ENCODE measurements around the gene PHF21B. TPM values are rescaled to one million over a fixed set of nuclear protein-coding genes. Genes with fewer than 3 reads are reported as not detected.

The PHF21B gene
- total RNA-seq, 4 donors from 2014 or later: not detected

DNA sequence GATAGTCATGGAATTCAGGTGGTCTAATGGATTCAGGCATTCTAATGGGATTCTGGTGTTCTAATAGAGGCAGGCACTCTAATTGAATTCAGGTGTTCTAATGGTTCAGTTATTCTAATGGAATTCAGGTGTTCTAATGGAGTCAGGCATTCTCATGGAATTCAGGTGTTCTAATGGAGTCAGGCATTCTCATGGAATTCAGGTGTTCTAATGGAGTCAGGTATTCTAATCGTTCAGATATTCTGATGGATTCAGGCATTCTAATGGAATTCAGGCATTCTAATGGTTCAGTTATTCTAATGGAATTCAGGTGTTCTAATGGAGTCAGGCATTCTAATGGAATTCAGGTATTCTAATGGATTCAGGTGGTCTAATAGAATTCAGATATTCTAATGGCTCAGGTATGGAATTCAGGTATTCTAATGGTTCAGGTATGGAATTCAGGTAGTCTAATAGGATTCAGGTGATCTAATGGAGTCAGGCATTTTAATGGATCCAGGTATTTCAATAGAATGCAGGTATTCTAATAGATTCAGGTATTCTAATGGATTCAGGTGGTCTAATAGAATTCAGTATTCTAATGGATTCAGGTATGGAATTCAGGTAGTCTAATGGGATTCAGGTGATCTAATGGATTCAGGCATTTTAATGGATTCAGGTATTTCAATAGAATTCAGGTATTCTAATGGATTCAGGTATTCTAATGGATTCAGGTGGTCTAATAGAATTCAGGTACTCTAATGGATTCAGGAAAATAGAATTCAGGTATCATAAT is 22.0 kb upstream of the PHF21B start:
- Histone ChIP-seq H3K27me3 (peaks cover 65% of the 10 kb centered on the region), H3K4me1 (no peaks in the 10 kb centered on the region), H3K4me3 (no peak overlapping the region), H3K27ac (no peak overlapping the region), H3K9me3 (no peaks in the 10 kb centered on the region), H3K36me3 (no peaks in the 10 kb centered on the region)
- WGBS: 73% methylated on average over 1 of the region's 1 CpG
- TF ChIP-seq EP300 (IDR thresholded peaks at IDR 0.05): no peak
- TF ChIP-seq, protein P1, sequence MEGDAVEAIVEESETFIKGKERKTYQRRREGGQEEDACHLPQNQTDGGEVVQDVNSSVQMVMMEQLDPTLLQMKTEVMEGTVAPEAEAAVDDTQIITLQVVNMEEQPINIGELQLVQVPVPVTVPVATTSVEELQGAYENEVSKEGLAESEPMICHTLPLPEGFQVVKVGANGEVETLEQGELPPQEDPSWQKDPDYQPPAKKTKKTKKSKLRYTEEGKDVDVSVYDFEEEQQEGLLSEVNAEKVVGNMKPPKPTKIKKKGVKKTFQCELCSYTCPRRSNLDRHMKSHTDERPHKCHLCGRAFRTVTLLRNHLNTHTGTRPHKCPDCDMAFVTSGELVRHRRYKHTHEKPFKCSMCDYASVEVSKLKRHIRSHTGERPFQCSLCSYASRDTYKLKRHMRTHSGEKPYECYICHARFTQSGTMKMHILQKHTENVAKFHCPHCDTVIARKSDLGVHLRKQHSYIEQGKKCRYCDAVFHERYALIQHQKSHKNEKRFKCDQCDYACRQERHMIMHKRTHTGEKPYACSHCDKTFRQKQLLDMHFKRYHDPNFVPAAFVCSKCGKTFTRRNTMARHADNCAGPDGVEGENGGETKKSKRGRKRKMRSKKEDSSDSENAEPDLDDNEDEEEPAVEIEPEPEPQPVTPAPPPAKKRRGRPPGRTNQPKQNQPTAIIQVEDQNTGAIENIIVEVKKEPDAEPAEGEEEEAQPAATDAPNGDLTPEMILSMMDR (IDR thresholded peaks at IDR 0.05): no peak
- no peak for TF ChIP-seq POLR2AphosphoS5 (IDR thresholded peaks at IDR 0.05)
- no peak for TF ChIP-seq POLR2A (IDR thresholded peaks at IDR 0.05)
- no peak for DNase-seq (ENCODE audit: low spot score in 2 of 2)

DNA sequence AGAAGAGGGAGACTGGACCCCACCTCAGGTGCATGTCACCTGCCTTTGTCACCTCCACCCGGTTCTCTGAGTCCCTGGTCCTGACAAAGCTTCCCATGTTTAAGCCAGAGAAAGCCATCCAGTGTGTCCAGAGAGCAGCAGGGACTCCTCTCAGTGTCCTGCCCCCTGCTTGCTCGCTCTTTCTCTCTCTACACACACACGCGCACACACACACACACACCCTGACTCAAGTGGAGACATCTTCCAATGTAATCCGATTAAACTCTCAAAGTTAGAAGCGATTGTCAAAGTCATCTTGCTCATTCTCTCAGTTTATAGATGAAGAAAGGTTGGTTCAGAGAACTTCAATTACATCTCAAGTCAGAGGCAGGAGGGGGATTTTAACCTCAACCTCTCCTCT is 19.7 kb upstream of the PHF21B start:
- WGBS: 88% methylated on average over 6 of the region's 6 CpGs
- no peak for DNase-seq (ENCODE audit: low spot score in 2 of 2)

DNA sequence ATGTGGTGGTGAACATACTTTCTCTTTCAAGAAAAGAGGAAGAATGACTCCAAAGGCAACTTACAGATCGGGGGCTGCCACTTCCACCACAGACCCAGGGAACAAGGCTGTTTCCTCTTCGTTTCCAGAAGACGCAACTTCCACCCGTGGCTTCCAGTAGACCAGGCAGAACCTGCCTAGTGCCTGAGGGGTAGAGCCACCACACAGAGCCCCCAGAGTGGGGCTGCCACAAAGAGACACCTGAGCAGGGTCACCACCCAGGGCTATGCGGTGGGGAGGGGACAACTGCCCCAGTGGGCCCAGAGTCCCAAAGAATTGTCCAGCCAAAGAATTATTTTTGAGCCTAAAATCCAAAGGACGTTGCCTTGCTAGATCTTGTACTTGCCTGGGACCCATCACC is 16.7 kb upstream of the PHF21B start:
- no peak overlapping the region for H3K4me3 ChIP-seq
- peaks cover 63% of the 10 kb centered on the region for H3K27me3 ChIP-seq
- H3K27ac ChIP-seq: no peak overlapping the region
- TF ChIP-seq POLR2AphosphoS5 (IDR thresholded peaks at IDR 0.05) (no peak), EP300 (IDR thresholded peaks at IDR 0.05) (no peak), POLR2A (IDR thresholded peaks at IDR 0.05) (no peak)
- TF ChIP-seq, protein P1 (IDR thresholded peaks at IDR 0.05): no peak
- H3K36me3 ChIP-seq: no peaks in the 10 kb centered on the region
- no peaks in the 10 kb centered on the region for H3K9me3 ChIP-seq
- WGBS: 75% methylated on average over 6 of the region's 6 CpGs
- no peaks in the 10 kb centered on the region for H3K4me1 ChIP-seq
- DNase-seq (ENCODE audit: low spot score in 2 of 2): no peak

More for the DNA sequence above, 19.7 kb upstream of the PHF21B start:
- Histone ChIP-seq H3K27me3 (peaks cover 49% of the 10 kb centered on the region), H3K36me3 (no peaks in the 10 kb centered on the region), H3K4me1 (no peaks in the 10 kb centered on the region), H3K9me3 (no peaks in the 10 kb centered on the region), H3K4me3 (no peak overlapping the region), H3K27ac (no peak overlapping the region)
- TF ChIP-seq, protein P1 (IDR thresholded peaks at IDR 0.05): no peak
- TF ChIP-seq POLR2A (IDR thresholded peaks at IDR 0.05): no peak
- TF ChIP-seq POLR2AphosphoS5 (IDR thresholded peaks at IDR 0.05): no peak
- TF ChIP-seq EP300 (IDR thresholded peaks at IDR 0.05): no peak

DNA sequence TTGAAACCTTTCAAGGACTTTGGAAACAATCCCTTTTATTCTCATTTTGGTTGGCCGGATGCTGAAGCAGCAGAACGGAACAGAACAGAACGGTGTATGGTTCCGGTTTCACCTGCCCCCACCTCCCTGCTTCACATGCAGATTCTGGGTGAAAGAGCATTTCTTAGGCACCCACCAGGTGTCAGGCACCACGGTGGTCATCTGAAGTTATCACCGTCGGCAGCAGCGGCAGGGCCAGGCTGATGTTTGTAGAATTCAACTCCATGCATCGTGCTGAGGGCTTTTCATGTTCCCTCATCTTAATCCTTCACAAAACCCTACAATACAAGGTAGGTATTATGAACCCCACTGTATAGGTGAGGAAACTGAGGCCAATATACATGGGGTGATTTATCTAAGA is 13.6 kb upstream of the PHF21B start:
- H3K27ac ChIP-seq: no peak overlapping the region
- no peaks in the 10 kb centered on the region for H3K9me3 ChIP-seq
- 32% methylated on average over 9 of the region's 9 CpGs for WGBS
- peaks cover 58% of the 10 kb centered on the region for H3K27me3 ChIP-seq
- TF ChIP-seq POLR2AphosphoS5 (IDR thresholded peaks at IDR 0.05) (no peak), POLR2A (IDR thresholded peaks at IDR 0.05) (no peak)
- no peaks in the 10 kb centered on the region for H3K4me1 ChIP-seq
- DNase-seq (ENCODE audit: low spot score in 2 of 2): no peak
- H3K4me3 ChIP-seq: no peak overlapping the region
- no peaks in the 10 kb centered on the region for H3K36me3 ChIP-seq

DNA sequence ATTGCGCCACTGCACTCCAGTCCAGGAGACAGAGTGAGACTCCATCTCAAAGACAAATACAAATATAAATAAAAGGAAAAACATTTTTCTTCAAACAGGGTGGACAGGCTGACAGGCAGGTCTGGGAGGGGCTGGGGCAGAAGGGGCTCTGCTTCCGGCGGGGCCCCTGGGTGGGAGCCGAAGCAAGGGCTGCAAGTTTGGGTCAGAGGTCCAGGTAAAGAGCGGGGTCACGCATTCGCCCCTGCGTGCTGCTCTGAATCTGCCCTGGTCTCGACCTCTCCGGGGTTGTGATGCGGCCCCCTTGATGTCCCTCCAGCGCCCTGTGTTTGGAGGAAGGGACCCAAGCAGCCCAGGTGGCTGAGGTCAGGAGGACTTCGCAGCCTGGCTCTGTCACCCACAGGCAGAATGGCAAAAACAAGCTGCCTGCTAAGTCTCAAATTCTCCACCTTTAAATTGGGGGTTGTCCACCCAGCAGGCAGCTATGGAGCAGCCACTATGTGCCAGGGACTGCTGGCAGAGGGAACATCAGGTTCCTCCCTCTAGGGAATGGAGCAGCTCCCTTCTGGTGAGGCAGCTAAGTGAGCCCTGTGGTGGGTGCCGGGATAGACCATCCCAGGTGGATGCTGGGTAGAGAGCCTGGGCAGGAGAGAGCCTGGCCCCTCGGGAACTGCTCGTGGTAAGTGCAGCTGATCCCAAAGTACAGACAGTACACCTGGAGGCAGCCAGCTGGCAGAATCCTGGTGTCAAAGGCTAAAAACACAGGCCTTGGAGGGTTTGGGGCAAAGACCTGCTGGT is 10.3 kb upstream of the PHF21B start:
- H3K4me1 ChIP-seq: no peaks in the 10 kb centered on the region
- H3K9me3 ChIP-seq: no peaks in the 10 kb centered on the region
- H3K27me3 ChIP-seq: peaks cover 76% of the 10 kb centered on the region
- no peak for DNase-seq (ENCODE audit: low spot score in 2 of 2)
- no peaks in the 10 kb centered on the region for H3K36me3 ChIP-seq
- H3K4me3 ChIP-seq: no peak overlapping the region
- H3K27ac ChIP-seq: no peak overlapping the region
- no peak for TF ChIP-seq POLR2AphosphoS5 (IDR thresholded peaks at IDR 0.05)
- 70% methylated on average over 16 of the region's 16 CpGs for WGBS

DNA sequence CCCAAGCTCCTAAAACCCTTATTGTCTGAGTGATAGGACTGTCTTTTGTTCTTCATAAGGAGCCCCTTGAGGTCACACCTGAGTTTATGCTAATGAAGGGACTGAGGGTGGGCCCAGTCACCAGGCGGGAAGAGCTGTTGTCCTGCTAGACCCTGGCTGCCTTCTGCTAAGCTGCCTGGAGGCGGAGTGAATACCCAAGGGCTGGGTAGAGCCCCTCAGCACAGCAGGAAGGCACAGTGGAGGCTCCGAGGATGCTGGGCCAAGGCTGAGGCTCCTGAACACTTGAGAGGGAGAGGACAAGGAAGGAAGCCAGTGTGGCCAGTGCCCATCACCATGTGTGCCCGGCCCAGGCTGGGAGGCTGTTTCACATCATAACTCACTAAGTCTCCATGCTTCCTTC is 4.8 kb upstream of the PHF21B start:
- Histone ChIP-seq H3K4me3 (no peak overlapping the region), H3K27ac (no peak overlapping the region), H3K27me3 (peaks cover 79% of the 10 kb centered on the region), H3K9me3 (no peaks in the 10 kb centered on the region), H3K36me3 (no peaks in the 10 kb centered on the region), H3K4me1 (peaks cover 7% of the 10 kb centered on the region)
- DNase-seq (ENCODE audit: low spot score in 2 of 2): no peak
- WGBS: 50% methylated on average over 3 of the region's 4 CpGs
- TF ChIP-seq POLR2A (IDR thresholded peaks at IDR 0.05) (no peak), POLR2AphosphoS5 (IDR thresholded peaks at IDR 0.05) (no peak), EP300 (IDR thresholded peaks at IDR 0.05) (no peak)
- TF ChIP-seq, protein P1 (IDR thresholded peaks at IDR 0.05): no peak

Data from suprapubic skin (tissue), 4 donors.